LNCAP (cell line): ENCODE data around the gene CCDC9.

ENCODE experiments used
- CTCF ChIP-seq: fragments of 450-650 bp; IDR thresholded peaks from 2 replicates; pipeline ENCODE4 v1.5.1; 2017; ENCODE audit warnings: mild to moderate bottlenecking

CCDC9 gene

GRCh38 chr19:47316513-47316912, 60.2 kb downstream of the CCDC9 start:
- no peak for TF ChIP-seq CTCF

DNA sequence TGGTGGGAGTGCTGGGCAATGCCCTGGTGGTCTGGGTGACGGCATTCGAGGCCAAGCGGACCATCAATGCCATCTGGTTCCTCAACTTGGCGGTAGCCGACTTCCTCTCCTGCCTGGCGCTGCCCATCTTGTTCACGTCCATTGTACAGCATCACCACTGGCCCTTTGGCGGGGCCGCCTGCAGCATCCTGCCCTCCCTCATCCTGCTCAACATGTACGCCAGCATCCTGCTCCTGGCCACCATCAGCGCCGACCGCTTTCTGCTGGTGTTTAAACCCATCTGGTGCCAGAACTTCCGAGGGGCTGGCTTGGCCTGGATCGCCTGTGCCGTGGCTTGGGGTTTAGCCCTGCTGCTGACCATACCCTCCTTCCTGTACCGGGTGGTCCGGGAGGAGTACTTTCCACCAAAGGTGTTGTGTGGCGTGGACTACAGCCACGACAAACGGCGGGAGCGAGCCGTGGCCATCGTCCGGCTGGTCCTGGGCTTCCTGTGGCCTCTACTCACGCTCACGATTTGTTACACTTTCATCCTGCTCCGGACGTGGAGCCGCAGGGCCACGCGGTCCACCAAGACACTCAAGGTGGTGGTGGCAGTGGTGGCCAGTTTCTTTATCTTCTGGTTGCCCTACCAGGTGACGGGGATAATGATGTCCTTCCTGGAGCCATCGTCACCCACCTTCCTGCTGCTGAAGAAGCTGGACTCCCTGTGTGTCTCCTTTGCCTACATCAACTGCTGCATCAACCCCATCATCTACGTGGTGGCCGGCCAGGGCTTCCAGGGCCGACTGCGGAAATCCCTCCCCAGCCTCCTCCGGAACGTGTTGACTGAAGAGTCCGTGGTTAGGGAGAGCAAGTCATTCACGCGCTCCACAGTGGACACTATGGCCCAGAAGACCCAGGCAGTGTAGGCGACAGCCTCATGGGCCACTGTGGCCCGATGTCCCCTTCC, 63.9 kb downstream of the CCDC9 start:
- TF ChIP-seq CTCF: no peak
